CD4-positive, alpha-beta T cell treated with Interleukin-17A for 4 hours (primary cell): ENCODE data around the gene FA2H.
"Not testable (repeated sequence)": the region's sequence is repeated elsewhere in the genome, so short reads cannot be mapped to it uniquely, and the experiment has no call there.

Experiments
- DNase-seq: peaks from one replicate; pipeline ENCODE4 v3.0.0-alpha.2; 2020; ENCODE audit warnings: mixed read lengths

FA2H gene

DNA sequence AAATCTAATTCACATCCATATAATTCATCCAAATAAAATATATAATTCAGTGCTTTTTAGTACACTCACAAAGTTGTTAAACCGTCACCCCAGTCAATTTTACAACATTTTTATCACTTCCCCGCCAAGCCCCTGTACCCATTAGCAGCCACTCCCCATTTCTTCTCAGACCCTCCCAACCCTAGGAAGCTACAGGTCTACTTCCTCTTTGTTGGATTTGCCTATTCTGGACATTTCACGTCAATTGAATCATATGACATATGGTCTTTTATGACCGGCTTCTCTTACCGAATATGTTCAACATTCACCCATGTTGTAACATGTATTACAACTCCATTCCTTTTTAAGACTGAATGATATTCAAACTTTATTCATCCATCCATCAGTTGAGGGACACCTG is 54.0 kb downstream of the FA2H start:
- DNase-seq = no peak

DNA sequence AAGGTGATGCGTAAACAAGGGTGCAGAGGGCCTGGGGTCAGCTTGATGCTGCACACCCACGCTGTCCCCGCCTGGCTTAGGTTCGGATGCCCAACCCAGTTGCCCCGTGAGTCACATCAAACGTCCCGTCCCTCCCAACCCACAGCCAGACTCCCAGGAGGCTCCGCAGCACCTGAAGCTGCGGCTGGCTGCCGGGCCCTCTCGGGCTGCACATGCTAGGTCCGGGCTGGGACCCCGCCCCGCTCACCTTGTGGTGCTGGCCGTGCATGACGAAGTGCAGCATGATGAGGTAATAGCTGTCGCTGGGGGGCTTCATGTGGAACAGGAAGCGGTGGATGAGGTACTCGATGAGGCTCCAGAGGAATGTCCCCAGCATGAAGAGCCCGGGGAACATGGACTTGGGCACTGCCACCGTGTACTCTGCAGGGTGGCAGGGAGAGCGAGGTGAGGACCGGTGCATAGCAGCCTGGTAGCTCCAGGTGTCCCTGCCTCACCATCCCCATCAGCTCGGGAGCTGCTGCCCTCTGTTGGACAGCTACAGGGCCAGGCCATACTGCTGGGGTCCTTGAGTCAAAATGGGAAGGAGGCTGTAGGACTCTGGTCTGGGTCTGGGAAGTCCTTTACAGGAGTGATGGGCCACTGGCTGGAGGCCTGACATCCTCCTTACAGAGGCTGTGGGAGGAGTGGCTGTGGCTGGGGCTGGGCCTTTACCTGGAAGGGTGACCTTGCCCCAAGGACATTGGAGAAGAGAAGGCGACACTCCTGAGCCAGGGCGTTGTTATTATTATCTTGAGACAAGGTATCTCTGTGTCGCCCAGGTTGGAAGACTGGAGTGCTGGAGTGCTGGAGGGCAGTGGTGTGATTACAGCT is 55.6 kb downstream of the FA2H start:
- no peak for DNase-seq

DNA sequence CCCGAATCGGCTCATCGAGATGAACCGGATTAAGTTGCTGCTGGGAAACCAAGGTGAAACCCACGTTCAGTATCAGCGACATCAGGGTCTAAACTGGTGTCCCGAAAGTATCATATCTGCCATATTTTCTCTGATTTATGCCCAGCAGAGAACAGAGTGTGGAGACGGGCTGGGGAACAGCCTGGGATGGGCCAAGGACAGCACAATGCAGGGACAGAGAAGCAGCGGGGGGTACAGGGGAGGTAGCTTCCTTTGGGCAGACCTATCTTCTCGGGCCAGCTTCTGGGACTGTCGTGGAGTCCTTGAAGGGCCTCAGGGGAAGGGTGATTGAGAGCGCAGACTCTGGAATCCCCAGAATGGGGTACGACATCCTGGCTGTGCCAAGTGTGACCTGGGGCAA is 56.5 kb downstream of the FA2H start:
- DNase-seq = no peak

DNA sequence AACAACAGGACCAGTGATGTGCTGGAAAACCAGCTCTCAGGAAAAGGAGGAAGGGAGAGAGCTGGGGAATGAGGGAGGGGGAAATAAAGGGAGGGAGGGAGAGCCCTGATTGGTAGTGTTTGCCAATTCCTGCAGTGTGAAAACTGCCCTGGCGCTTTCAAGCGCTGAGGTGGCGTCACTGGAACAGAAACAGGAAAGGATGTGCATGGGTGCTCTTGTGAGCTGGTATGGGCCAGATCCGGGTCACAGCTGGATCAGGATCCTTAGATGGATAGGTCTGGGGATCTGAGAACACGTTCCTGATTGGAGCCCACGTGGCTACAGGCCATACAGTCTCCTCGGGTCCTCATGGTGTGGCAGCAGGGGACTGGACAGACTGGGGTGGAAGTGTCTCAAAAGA is 57.3 kb downstream of the FA2H start:
- DNase-seq = no peak

DNA sequence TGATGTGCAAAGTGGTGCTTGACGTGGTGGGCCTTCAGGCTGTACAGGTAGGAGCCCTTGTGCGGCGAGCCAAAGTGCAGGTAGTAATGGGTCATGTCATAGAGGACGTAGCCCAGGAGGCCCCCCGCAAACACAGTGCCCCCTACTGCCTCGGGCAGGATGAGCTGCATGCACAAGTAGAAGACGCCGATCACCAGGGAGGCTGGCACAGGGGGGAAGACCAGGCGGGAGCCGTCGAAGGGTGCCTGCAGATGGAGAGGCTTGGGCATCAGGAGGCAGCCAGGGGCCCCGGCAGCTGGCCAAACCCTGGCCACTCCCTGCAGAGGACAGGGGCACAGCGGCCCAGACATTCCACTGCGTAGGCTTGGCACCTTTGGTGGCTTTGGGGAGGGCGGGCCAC is 58.3 kb downstream of the FA2H start:
- DNase-seq = no peak

DNA sequence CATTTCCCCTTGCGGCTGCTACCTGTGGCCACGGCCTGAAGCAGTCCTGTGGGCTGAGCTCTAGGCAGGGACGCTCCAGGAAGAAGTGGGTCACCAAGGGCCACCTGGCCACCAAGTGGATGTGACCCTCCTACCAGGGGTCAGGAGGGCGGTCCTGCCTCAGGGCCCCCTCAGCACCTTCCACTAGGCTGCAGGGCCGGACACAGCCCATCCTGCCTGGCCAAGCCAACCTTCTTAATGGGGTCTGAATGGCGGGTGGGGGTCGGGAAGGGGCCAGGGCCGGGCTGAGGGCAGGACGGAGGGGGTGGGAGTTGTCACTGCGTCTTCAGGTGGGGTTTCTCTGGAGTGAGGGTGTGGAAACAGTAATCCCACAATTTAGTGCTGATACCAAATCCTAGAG is 60.7 kb downstream of the FA2H start:
- DNase-seq = no peak

DNA sequence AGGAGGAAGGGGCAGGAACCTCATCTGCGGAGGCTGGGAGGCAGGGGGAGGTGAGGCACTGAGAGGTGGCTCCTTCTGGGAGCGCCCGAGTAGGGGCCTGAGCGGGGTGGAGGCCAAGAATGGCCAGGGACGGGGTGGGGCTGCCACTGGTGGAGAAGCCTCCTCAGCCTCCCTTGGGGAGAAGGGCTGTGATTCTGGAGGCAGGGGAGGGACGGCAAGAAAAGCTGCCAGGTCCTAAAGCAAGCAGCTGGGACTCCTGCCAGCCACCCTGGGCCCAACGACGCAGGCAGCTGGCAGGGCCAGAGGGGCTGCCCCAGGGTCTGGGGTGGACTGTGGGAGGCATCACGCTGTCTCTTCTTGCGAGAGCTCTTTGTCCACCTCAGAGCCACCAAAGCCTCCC is 61.3 kb downstream of the FA2H start:
- no peak for DNase-seq

DNA sequence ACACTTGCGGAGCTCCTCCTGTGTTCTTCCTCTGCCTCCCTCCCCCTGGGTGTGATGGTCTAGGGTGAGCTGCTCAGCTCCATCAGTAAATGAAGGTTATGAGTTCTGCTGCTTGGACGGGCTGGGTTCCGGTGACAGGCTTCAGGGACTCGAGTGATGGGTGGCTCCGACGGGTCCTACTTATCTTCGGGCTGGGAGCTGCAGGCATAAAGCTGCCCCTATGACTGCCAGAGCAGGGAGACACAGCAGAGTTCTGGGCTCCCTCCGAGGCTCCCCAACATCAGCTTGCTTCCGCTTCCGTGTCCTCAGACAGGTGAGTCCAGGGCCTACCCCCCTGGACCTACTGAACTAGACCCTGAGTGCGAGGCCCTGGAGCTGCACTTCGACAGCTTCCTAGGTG is 62.7 kb downstream of the FA2H start:
- DNase-seq = no peak

DNA sequence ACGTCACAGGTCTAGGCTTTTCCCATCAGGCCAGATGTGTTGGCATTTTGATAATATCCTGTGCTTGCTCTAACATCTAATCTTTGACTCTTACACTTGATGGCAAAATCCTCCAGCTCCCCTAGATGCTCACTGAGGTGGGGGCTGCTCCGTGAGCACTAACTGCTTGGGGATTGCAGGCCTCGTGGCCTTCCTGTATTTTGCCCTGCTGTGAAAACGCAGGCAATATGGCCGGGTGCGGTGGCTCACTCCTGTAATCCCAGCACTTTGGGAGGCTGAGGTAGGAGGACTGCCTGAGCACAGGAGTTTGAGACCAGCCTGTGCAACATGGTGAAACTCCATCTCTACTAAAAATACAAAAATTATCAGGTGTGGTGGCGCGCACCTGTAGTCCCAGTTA is 64.2 kb downstream of the FA2H start:
- no peak for DNase-seq

DNA sequence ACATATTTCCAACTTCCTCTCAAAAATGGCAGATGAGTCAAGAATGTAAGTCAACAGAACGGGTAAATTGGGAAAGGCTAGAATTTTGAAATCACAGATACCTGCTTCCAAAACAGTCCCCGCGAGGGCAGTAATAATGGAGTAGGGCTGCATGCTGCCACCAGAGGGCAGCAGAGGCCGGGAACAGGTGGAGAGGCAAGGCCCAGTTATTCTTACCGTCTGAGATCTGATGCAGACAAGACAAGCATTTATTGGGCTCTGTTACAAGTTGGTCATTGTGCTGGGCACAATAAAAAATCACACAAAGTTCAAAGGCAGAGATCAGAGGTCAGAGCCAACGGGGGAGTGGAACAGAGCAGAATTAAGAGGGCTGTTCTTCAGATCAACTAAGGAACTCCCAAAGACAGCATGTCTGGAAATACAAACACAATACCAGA is 65.2 kb downstream of the FA2H start:
- peak; percentile 91 for DNase-seq

DNA sequence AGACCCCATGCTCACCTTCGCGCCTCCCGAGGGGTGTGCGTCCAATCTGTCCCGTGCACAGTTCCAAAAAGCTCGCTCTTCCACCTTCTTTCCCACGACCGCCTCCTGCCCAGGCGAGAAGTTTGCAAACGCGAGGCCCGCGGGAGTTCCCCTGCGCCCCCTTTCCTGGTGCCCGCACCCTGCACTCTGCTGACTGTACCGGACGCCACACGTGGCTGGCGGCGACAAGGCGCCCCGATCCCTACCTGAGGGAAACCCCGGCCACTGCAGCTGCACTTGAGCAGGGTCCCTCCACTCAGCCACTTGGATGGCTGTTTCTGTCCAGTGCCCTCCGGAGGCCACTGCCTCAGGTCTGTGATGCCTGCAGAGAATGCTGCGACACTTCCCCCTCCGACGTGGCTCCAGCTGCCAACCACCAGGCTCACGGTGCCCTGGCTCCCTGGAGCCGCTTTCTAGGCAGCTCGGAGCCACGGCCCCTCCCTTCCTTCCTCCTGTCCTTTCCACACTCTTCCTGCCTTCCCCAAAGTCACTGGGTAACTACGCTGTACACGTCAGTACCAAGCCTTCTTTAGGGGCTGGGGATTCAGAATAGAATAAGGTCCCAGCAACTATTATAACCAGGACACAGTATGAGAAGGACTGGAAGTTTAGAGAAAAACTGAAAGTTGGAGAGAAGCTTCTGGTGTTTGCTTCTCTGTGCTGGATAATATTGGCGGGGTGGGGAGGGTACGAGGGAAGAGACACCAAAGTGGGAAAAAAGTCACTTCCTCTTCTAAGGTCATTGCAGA is 74.0 kb downstream of the FA2H start, which contains the start of gene MLKL:
Gene MLKL, minus strand, starts transcription at position 425 of the 788 bp plus-strand sequence. CDS start 5,105 bp downstream, outside the sequence.
- peak; percentile 67 for DNase-seq

DNA sequence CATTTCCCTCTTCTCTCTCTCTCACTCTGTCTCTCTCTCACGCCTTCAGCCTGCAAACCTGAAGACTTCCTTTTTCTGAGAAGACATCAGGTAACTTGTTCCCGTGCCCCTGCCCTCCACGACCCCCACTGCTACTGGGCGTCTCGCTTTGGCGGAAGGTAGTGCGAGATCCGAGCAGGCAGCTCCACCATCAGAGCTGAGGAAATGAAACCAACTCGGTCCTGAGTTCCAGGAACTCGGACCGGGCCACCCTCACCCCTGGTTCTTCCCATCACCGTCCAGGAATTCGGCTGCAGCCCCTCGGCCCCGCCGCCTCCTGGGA is 74.5 kb downstream of the FA2H start:
- DNase-seq = peak; percentile 52

DNA sequence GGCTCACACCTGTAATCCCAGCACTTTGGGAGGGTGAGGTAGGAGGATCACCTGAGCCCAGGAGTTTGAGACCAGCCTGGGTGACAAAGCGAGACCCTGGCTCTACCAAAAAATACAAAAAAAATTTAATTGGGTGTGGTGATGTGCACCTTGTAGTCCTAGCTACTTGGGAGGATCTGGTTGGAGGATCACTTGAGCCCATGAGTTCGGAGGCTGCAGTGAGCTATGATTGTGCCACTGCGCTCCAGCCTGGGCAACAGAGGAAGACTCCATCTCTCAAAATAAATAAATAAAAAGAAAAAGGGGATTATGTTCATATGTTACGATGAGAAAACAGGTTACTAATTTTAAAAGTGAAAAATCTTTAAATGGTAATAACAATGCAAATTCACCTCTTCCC is 75.0 kb downstream of the FA2H start:
- no peak for DNase-seq

DNA sequence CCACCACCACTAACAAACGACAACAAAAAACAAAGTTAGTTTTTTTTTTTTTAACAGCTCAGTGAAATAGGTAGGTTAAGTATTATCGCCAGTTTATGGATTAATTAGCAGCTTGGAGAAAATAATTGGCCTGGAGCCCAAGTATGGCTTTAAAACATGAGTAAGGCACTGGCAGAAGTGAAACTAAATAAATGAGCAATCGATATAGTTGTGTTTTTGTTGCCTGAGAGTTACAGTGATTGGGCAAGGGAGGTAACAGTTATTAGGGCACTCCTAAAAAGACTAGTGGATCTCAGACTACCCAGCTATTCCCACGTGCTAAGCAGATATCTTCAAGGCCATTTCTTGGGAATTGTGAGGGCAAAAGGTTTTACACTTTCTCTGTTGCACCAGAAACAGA is 76.4 kb downstream of the FA2H start:
- no peak for DNase-seq

DNA sequence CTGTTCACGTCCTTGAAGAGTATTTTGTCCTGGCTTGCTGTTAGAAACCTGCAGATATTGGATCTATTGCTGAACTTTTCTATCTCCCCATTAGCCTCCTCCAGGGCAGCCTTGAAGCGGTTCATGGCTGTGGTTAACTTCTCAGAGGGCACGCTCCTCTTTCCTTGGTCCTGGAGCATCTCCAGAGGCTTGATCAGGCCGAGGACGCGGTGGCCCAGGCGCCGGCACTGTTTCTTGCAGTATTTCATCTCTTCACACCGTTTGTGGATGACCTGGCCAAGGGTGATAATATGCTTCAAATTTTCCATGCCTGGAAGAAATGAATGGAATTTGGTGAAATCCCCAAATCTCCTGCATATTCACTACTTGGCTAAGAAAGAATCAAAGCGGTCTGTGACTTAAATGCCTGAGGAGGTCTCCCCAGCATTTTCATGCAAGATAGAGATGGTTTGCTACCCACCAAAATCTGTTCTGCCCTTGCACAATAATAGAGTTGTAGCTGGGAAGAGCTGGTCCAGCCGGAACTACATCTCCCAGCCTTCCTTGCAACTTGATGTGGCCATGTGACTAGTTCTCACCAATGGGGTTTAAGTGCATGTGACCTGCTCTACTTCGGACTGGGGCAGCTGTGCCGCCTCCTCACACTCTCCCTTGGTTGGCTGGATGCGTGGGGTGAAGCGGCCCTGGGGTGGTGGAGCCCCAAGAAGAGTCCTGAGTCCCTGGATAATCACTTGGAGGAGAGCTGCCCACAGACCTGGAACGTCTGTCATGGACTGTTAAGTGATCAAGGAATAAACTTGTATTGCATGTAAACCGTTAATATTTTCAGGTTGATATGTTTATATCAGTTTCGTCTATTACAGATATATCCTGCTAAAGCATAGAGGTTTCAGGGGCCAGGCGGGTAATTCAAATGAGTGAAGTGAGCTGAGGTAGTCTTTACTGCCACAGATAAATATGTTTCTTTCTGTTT is 78.9 kb downstream of the FA2H start:
- DNase-seq = peak; percentile 74

DNA sequence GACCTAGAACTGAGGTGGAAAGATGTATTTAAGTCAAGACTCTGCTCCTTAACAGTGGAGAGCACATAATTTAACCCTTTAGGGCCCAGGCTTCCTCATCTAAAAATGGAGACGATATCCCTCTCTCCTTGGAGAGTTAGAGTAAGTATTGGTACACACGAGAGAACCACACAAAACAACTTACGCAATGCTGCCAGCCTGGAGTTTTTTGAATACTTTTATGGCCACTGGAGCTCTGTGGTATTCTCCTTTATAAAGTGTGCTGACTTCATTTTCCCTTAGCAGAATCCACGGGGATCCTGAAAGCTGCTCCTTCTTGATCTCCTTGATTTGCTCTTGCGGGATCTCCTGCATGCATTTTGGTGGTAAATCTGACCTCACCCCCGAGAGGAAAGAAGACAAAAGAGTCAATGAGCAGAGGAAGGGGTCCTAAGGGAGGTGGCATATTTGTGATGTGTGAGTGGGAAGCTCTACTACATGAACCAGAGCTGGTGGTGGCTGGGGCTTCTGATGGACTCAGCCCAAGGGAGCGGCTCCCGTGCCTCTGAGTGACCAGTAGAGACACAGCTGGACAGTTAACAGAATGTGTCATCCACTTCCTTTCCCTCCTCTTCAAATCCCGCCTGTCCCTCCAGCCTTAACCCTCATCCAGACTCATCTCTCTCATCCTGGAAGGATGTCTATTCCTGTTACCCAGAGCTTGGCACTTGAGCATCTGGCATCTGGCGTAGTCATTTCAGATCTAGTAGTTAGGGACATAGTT is 83.3 kb downstream of the FA2H start:
- no peak for DNase-seq

DNA sequence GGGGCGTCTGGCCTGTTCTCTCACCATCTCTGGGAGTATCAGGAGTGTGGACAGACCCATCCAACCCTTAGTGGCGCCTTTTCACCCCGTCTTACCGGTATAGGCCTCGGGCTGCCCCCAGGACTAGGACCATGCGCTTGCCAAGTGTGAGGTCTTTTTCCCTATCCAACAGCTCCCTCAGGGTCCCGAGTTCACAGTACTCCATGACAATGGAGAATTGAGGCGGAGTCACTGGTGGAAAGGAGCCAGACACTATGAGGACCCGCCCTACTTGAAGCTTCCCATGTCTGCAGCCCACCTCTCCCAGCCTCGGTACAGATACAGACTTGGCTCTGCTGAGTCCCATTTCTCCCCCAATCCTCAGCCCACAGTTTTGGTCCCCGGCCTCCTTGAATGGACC is 92.1 kb downstream of the FA2H start:
- no peak for DNase-seq

DNA sequence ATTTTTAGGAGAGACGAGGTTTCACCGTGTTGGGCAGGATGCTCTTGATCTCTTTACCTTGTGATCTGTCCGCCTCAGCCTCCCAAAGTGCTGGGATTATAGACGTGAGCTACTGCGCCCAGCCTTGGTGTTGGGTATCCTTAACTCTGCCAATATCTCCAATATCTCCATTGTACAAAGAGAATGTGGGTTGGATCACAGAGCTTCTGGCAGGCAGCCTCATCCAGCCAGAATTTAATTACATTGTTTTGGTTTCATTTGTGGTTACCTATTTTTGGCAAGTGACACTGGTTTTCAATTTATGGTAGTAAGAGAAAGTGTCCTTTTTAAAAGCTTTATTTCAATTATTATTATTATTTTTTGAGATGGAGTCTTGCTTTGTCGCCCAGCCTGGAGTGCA is 93.9 kb downstream of the FA2H start:
- no peak for DNase-seq

DNA sequence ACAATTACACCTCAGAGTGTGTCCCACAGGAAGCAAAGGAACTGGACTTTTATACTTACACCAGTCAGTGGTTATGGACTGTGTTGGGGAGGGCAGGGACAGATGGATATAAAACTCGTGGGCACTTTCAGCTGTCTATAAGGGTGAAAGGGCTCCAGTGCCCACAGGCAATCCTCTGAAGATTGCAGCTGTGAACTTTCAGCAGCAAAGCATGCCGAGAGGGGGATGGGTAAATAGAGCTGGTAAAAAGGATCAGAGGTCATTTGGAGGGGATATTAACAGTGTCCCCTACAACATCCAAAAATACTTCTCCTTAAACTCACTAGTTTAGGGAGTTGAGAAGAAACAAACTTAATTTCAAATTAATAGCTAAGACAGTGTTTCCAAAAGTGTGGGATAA is 94.6 kb downstream of the FA2H start:
- DNase-seq = no peak

DNA sequence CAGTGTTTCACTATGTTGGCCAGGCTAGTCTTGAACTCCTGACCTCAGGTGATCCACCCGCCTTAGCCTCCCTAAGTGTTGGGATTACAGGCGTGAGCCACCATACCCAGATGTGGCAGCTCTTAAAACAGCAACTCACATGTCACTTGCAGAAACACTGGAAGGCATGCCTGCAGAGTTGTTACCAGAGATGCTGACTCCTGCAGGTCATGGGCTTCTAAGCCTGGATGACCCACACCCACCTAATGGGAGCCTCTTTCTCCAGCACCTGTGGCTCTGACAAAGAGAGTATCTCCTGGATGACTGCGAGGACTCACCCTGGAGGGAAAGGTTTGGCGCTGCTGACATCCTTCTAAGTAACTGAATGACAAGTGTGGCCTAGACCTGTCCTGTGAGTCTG is 96.8 kb downstream of the FA2H start:
- no peak for DNase-seq

DNA sequence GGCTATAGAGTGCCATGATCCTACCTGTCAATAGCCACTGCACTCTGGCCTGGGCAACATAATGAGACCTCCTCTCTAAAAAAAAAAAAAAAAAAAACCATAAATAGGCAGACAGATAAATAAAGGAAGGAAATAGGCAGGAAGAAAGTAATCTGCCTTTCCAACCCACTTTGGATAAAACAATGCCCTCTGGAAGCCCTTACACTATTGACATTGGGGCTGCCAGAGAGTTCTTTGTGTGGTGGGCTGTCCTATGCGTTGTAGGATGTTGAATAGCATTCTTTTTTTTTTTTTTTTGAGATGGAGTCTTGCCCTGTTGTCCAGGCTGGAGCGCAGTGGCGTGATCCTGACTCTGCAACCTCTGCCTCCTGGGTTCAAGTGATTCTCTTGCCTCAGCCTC is 100.7 kb downstream of the FA2H start:
- no peak for DNase-seq

DNA sequence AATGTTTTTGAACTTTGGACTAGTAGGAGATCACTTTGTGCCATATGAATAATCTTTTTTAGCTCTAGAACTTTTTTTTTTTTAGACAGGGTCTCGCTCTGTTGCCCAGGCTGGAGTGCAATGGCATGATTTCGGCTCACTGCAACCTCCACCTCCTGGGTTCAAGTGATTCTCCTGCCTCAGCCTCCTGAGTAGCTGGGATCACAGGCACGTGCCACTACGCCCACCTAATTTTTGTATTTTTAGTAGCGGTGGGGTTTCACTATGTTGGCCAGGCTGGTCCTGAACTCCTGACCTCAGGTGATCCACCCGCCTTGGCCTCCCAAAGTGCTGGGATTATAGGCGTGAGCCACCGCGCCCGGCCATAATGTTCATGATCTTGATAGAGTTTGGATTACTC is 105.7 kb downstream of the FA2H start:
- not testable (repeated sequence) for DNase-seq
